HEK293 (cell line): ENCODE data around the gene PRICKLE1.

Experiments
- CTCF ChIA-PET: fragments of 350-600 bp; formaldehyde crosslinking; extraction: SDS; loops from one replicate; lab custom pipeline; 2021; ENCODE audit warnings: antibody characterized with exemption; lab: Yijun Ruan, JAX
- POLR2A ChIA-PET: fragments of 300-600 bp; formaldehyde crosslinking; extraction: SDS; loops from one replicate; lab custom pipeline; 2020; ENCODE audit warnings: antibody characterized with exemption, inconsistent platforms; lab: Yijun Ruan, JAX
- H3K27ac ChIP-seq: fragments of 200-500 bp; sonication (Bioruptor generic); 2 replicates; pipeline ENCODE4 v1.5.1; 2014; ENCODE audit warnings: low read depth, low read length, control low read depth, inconsistent platforms; ENCODE audit errors: extremely low read depth
- H3K36me3 ChIP-seq, 2 experiments: fragments of 200-500 bp in 1 of 2; sonication (Bioruptor generic) in 1 of 2; 1 replicate in 1 of 2; 2 replicates in 1 of 2; pipeline ENCODE4 v1.5.1; 2014 to 2017; ENCODE audit warnings: inconsistent platforms in 2 of 2, low read length in 2 of 2; ENCODE audit not compliant: control insufficient read depth in 2 of 2, insufficient read depth in 1 of 2
- H3K4me1 ChIP-seq: fragments of 200-500 bp; sonication (Bioruptor generic); 2 replicates; pipeline ENCODE4 v1.5.1; 2014; ENCODE audit warnings: mild to moderate bottlenecking, low read length, inconsistent platforms; ENCODE audit not compliant: control insufficient read depth, insufficient read depth
- H3K4me3 ChIP-seq: 2 replicates; pipeline ENCODE4 v1.5.1; 2011; ENCODE audit warnings: low read depth, mild to moderate bottlenecking, control low read depth, low read length, moderate library complexity
- H3K9me3 ChIP-seq: fragments of 200-500 bp; sonication (Bioruptor generic); 2 replicates; pipeline ENCODE4 v1.5.1; 2014; ENCODE audit warnings: low read depth, low read length, inconsistent platforms; ENCODE audit not compliant: control insufficient read depth, insufficient read depth
- BCL11B ChIP-seq: fragments of 450-650 bp; formaldehyde crosslinking; IDR thresholded peaks from 2 replicates; pipeline ENCODE4 v1.5.1; 2016; ENCODE audit warnings: low read depth, missing biosample characterization, missing genetic modification characterization
- HOXC10 ChIP-seq: sonication (generic); formaldehyde crosslinking; IDR thresholded peaks from 2 replicates; pipeline ENCODE4 v1.8.1; 2023; ENCODE audit warnings: mild to moderate bottlenecking, missing genetic modification reagents
- KLF16 ChIP-seq: fragments of 450-650 bp; formaldehyde crosslinking; IDR thresholded peaks from 2 replicates; pipeline ENCODE4 v1.5.1; 2017; ENCODE audit warnings: missing biosample characterization, missing genetic modification characterization
- PBX3 ChIP-seq: sonication (generic); formaldehyde crosslinking; IDR thresholded peaks from 2 replicates; pipeline ENCODE4 v1.8.1; 2022; ENCODE audit warnings: mild to moderate bottlenecking, moderate library complexity, missing genetic modification reagents
- ZBTB7A ChIP-seq: fragments of 450-650 bp; formaldehyde crosslinking; IDR thresholded peaks from 2 replicates; pipeline ENCODE4 v1.5.1; 2016; ENCODE audit warnings: low read depth, missing biosample characterization, missing genetic modification characterization
- ZFP69B ChIP-seq: fragments of 450-650 bp; formaldehyde crosslinking; IDR thresholded peaks from 2 replicates; pipeline ENCODE4 v1.5.1; 2016; ENCODE audit warnings: missing biosample characterization, missing genetic modification characterization
- ZNF157 ChIP-seq: fragments of 450-650 bp; formaldehyde crosslinking; IDR thresholded peaks from 2 replicates; pipeline ENCODE4 v1.5.1; 2016; ENCODE audit warnings: missing biosample characterization, missing genetic modification characterization
- ZNF23 ChIP-seq: fragments of 450-650 bp; formaldehyde crosslinking; IDR thresholded peaks from 2 replicates; pipeline ENCODE4 v1.5.1; 2016; ENCODE audit warnings: missing biosample characterization, missing genetic modification characterization, borderline replicate concordance
- ZNF274 ChIP-seq, 2 experiments: fragments of 200-500 bp in 1 of 2; fragments of 450-650 bp in 1 of 2; sonication (Bioruptor generic) in 1 of 2; formaldehyde crosslinking in 1 of 2; IDR thresholded peaks; 2 replicates each; pipeline versions ENCODE4 v1.5.1 to v1.6.1; 2014 to 2016; ENCODE audit warnings: borderline replicate concordance in 1 of 2, inconsistent platforms in 1 of 2, low read length in 1 of 2, missing biosample characterization in 1 of 2, missing genetic modification characterization in 1 of 2
- ZNF280C ChIP-seq: fragments of 450-650 bp; formaldehyde crosslinking; IDR thresholded peaks from 2 replicates; pipeline ENCODE4 v1.5.1; 2016; ENCODE audit warnings: missing biosample characterization, missing genetic modification characterization
- ZNF292 ChIP-seq: fragments of 450-650 bp; formaldehyde crosslinking; IDR thresholded peaks from 2 replicates; pipeline ENCODE4 v1.5.1; 2016; ENCODE audit warnings: low read depth, missing biosample characterization, missing genetic modification characterization, borderline replicate concordance
- ZNF416 ChIP-seq: fragments of 450-650 bp; formaldehyde crosslinking; IDR thresholded peaks from 2 replicates; pipeline ENCODE4 v1.5.1; 2016; ENCODE audit warnings: missing biosample characterization, missing genetic modification characterization
- ZNF473 ChIP-seq: fragments of 450-650 bp; formaldehyde crosslinking; IDR thresholded peaks from 2 replicates; pipeline ENCODE4 v1.5.1; 2017; ENCODE audit warnings: missing biosample characterization, missing genetic modification characterization
- ZNF488 ChIP-seq: fragments of 450-650 bp; formaldehyde crosslinking; IDR thresholded peaks from 2 replicates; pipeline ENCODE4 v1.5.1; 2016; ENCODE audit warnings: missing biosample characterization, missing genetic modification characterization
- ZNF626 ChIP-seq: fragments of 450-650 bp; sonication (Bioruptor Pico); formaldehyde crosslinking; IDR thresholded peaks from 2 replicates; pipeline ENCODE4 v1.5.1; 2018; ENCODE audit warnings: missing biosample characterization, missing genetic modification characterization, inconsistent platforms
- ZNF768 ChIP-seq: fragments of 450-650 bp; formaldehyde crosslinking; IDR thresholded peaks from 2 replicates; pipeline ENCODE4 v1.5.1; 2018; ENCODE audit warnings: missing biosample characterization, mild to moderate bottlenecking, missing genetic modification characterization
- ZSCAN4 ChIP-seq: fragments of 450-650 bp; formaldehyde crosslinking; IDR thresholded peaks from 2 replicates; pipeline ENCODE4 v1.5.1; 2017; ENCODE audit warnings: missing biosample characterization, missing genetic modification characterization

PRICKLE1 gene

GRCh38 chr12:42564996-42565395 is 24.6 kb downstream of the PRICKLE1 start:
- POLR2A ChIA-PET, result no interaction called here
- no peak overlapping the region for H3K4me3 ChIP-seq
- no peaks in the 10 kb centered on the region; a peak in 1 of 3 replicates for H3K36me3 ChIP-seq
- CTCF ChIA-PET, result interaction anchor here (1.8 kb wide), 1 partner anchor 82 kb away, joined by 7 read pairs; no protein-coding TSS in a partner anchor
- no peaks in the 10 kb centered on the region for H3K9me3 ChIP-seq
- no peak overlapping the region for H3K27ac ChIP-seq
- no peak for TF ChIP-seq ZNF768 (tag by site-specific recombination)
- no peak for TF ChIP-seq ZNF473 (tag by site-specific recombination)
- TF ChIP-seq KLF16, result no peak
- no peak for TF ChIP-seq HOXC10 (CRISPR knock-in tag)
- TF ChIP-seq ZNF416 (tag by site-specific recombination), result no peak
- TF ChIP-seq BCL11B, result no peak
- H3K4me1 ChIP-seq, result peaks cover 6% of the 10 kb centered on the region; the same call in 1 of the 2 replicates

GRCh38 chr12:42564556-42564955 is 25.0 kb downstream of the PRICKLE1 start:
- Histone ChIP-seq H3K36me3 (no peaks in the 10 kb centered on the region; a peak in 1 of 3 replicates), H3K27ac (no peak overlapping the region), H3K9me3 (no peaks in the 10 kb centered on the region), H3K4me3 (no peak overlapping the region), H3K4me1 (peaks cover 2% of the 10 kb centered on the region; the same call in 1 of the 2 replicates)
- ChIA-PET POLR2A (interaction anchor here (0.6 kb wide), 1 partner anchor 267 kb away, joined by 3 read pairs; no protein-coding TSS in a partner anchor), CTCF (interaction anchor here (1.8 kb wide), 1 partner anchor 81 kb away, joined by 7 read pairs; no protein-coding TSS in a partner anchor)
- TF ChIP-seq ZNF416 (tag by site-specific recombination) (no peak), ZNF157 (tag by site-specific recombination) (no peak), ZNF488 (no peak)

GRCh38 chr12:42560977-42561376 is 28.6 kb downstream of the PRICKLE1 start:
- no peak overlapping the region for H3K4me3 ChIP-seq
- CTCF ChIA-PET, result interaction anchor here (0.6 kb wide), 1 partner anchor 189 kb away, joined by 3 read pairs; no protein-coding TSS in a partner anchor
- TF ChIP-seq ZNF274 (IDR thresholded peaks at IDR 0.05; ENCODE audit: low read length) (no peak), ZNF274 (tag by site-specific recombination; IDR thresholded peaks at IDR 0.05; ENCODE audit: borderline replicate concordance) (no peak), ZNF292 (tag by site-specific recombination) (no peak), ZFP69B (no peak), BCL11B (no peak), ZSCAN4 (tag by site-specific recombination) (no peak), ZNF626 (tag by site-specific recombination) (no peak), ZNF23 (tag by site-specific recombination) (no peak), PBX3 (CRISPR knock-in tag) (no peak), ZNF280C (tag by site-specific recombination) (no peak), ZBTB7A (no peak)
- TF ChIP-seq, all 188 proteins: peak for 0
- no peak overlapping the region for H3K27ac ChIP-seq
- H3K36me3 ChIP-seq, result no peaks in the 10 kb centered on the region; a peak in 1 of 3 replicates
- no peaks in the 10 kb centered on the region for H3K4me1 ChIP-seq
- POLR2A ChIA-PET, result no interaction called here
- H3K9me3 ChIP-seq, result no peaks in the 10 kb centered on the region
